Stomach (tissue), 9 donors: Measurements from ENCODE around the gene MINAR1. TPM values are rescaled to one million over a fixed set of nuclear protein-coding genes. Genes with fewer than 3 reads are reported as not detected.

Experiments
- DNase-seq, 2 donors: peaks; one replicate each; pipeline versions ENCODE4 v3.0.0 to v3.0.0-alpha.2; 2013 to 2019
- H3K27ac ChIP-seq, 5 donors: fragments of 200-600 bp in 4 of 5; sonication (generic) in 4 of 5; one replicate each; pipeline ENCODE4 v1.5.1; 2013 to 2019; ENCODE audit warnings: mild to moderate bottlenecking in 1 of 5, moderate library complexity in 1 of 5
- H3K27me3 ChIP-seq, 3 donors: fragments of 200-600 bp; sonication (generic); one replicate each; pipeline ENCODE4 v1.5.1; 2017 to 2019; ENCODE audit warnings: mixed run types in 1 of 3
- H3K36me3 ChIP-seq, 4 donors: fragments of 200-600 bp; sonication (generic); 1 replicate in 3 of 4; 2 replicates in 1 of 4; pipeline ENCODE4 v1.5.1; 2016 to 2019
- H3K4me1 ChIP-seq, 4 donors: fragments of 200-600 bp; sonication (generic); one replicate each; pipeline ENCODE4 v1.5.1; 2016 to 2019
- H3K4me3 ChIP-seq, 4 donors: fragments of 200-600 bp; sonication (generic) in 3 of 4; one replicate each; pipeline ENCODE4 v1.5.1; 2016 to 2019; ENCODE audit warnings: mild to moderate bottlenecking in 1 of 4
- H3K9me3 ChIP-seq, 4 donors: fragments of 200-600 bp; sonication (generic); one replicate each; pipeline ENCODE4 v1.5.1; 2016 to 2019
- EP300 ChIP-seq: sonication (generic); formaldehyde crosslinking; IDR thresholded peaks from one replicate; pipeline ENCODE4 v1.6.1; 2017; ENCODE audit warnings: antibody characterized with exemption
- POLR2A ChIP-seq, 4 donors: fragments of 450-650 bp; IDR thresholded peaks; one replicate each; pipeline ENCODE4 v1.6.1; 2016; ENCODE audit warnings: antibody characterized with exemption in 4 of 4, control low read depth in 2 of 4, mild to moderate bottlenecking in 1 of 4, moderate library complexity in 1 of 4
- POLR2AphosphoS5 ChIP-seq, 3 donors: sonication (generic); formaldehyde crosslinking; IDR thresholded peaks; one replicate each; pipeline ENCODE4 v1.6.1; 2016; ENCODE audit warnings: antibody characterized with exemption in 3 of 3
- WGBS, 5 donors: extraction: QIAGEN DNeasy Blood & Tissue Kit in 3 of 5; methylation state at CpG; one replicate each; pipeline versions ENCODE4 v1.1.5 to v1.1.7; 2013 to 2018; 5-methylcytosine and 5-hydroxymethylcytosine counted together
- intact Hi-C: fragments of 100-400 bp; cut with DNase I; formaldehyde crosslinking; loops from one replicate; pipeline ENCODE4 v1.15.1; 2023; ENCODE audit warnings: low total_unique reads
- polyA plus RNA-seq, 3 donors: library from polyadenylated mRNA; stranded (reverse); fragments of 200-250 nt; gene quantifications; one replicate each; pipeline ENCODE4 v1.2.3, GENCODE V29; 2013
- total RNA-seq, 5 donors: library from RNA; depleted of rRNA; stranded (reverse); fragments of >200 nt; gene quantifications; one replicate each; pipeline versions ENCODE4 v1.1.0 to v1.2.3, GENCODE V29; 2014 to 2016
- TF ChIP-seq, protein P1 (sequence below), 7 experiments: fragments of 450-650 bp in 4 of 7; fragments of 200-600 bp in 3 of 7; sonication (generic) in 3 of 7; IDR thresholded peaks; one replicate each; pipeline ENCODE4 v1.5.1; 2016 to 2019; ENCODE audit warnings: antibody characterized with exemption in 7 of 7, control low read depth in 2 of 7, mild to moderate bottlenecking in 1 of 7
- donor health status: healthy with polysubstance abuse.
- donor health status: Bipolar disorder and iron deficiency.
- donor health status: healthy.

The MINAR1 gene
- total and polyA plus RNA-seq, 8 donors, result 0.12 to 1.3 (median 0.25) TPM; not detected in 3

DNA sequence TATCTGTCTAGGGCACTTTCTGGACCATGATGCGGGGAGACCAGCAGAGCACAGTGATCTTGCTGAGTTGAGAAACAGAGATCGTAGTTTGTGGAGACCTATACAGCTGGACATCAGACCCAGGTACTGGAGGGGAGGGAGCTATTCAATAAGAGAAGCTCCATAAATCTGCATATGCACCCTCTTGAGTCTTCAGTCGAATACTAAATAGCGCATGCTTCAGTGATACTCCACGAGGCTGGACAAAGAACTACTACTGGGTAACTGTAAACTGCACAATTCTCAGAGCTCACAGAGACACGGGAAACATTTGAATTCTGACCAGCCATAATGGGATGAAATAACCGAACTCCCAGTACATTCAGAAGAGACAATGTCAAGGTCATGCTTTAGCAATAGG lies 49.7 kb downstream of the MINAR1 start:
- intact Hi-C loops, result no loop called here
- WGBS, 5 donors, result 82 to 91% (median 84%) methylated on average over 7 of the region's 7 CpGs
- TF ChIP-seq POLR2AphosphoS5 (IDR thresholded peaks at IDR 0.05) (no peak), POLR2A (IDR thresholded peaks at IDR 0.05) (no peak), EP300 (no peak)
- TF ChIP-seq, protein P1, sequence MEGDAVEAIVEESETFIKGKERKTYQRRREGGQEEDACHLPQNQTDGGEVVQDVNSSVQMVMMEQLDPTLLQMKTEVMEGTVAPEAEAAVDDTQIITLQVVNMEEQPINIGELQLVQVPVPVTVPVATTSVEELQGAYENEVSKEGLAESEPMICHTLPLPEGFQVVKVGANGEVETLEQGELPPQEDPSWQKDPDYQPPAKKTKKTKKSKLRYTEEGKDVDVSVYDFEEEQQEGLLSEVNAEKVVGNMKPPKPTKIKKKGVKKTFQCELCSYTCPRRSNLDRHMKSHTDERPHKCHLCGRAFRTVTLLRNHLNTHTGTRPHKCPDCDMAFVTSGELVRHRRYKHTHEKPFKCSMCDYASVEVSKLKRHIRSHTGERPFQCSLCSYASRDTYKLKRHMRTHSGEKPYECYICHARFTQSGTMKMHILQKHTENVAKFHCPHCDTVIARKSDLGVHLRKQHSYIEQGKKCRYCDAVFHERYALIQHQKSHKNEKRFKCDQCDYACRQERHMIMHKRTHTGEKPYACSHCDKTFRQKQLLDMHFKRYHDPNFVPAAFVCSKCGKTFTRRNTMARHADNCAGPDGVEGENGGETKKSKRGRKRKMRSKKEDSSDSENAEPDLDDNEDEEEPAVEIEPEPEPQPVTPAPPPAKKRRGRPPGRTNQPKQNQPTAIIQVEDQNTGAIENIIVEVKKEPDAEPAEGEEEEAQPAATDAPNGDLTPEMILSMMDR (IDR thresholded peaks at IDR 0.05), result no peak

More for the DNA sequence above, 49.7 kb downstream of the MINAR1 start:
- Histone ChIP-seq H3K9me3 (no peaks in the 10 kb centered on the region), H3K4me1 (no peaks in the 10 kb centered on the region), H3K27me3 (no peaks in the 10 kb centered on the region), H3K27ac (no peak overlapping the region), H3K36me3 (no peaks in the 10 kb centered on the region), H3K4me3 (no peak overlapping the region)
- DNase-seq, result no peak

Other genes with a start within 250 kb of the MINAR1 start
- gene ANKRD34C, start 149.6 kb upstream of the MINAR1 start, total RNA-seq, result not detected
- not detected for gene ANKRD34C, start 149.6 kb upstream of the MINAR1 start, polyA plus RNA-seq
- 100 to 1,000 TPM in 2 of 5 donors, 10 to 100 TPM in 3; 29.0 to 250 (median 95.1) TPM for gene TMED3, start 121.2 kb upstream of the MINAR1 start, total RNA-seq
- 100 to 1,000 TPM in 1 of 3 donors, 10 to 100 TPM in 2; 87.1 to 133 (median 93.9) TPM for gene TMED3, start 121.2 kb upstream of the MINAR1 start, polyA plus RNA-seq